Naive B cell (primary cell): ENCODE results near the gene ZNF669. TPM values are rescaled to one million over a fixed set of nuclear protein-coding genes. Genes with fewer than 3 reads are reported as not detected.

Experiments
- ATAC-seq, 2 donors: fragments of 150-1000 bp; cut with Tn5 transposase; 2 replicates each; pipeline ENCODE4 v1.10.0; 2021; ENCODE audit warnings: low read depth in 2 of 2, mild to moderate bottlenecking in 2 of 2, moderate library complexity in 2 of 2
- DNase-seq: peaks from one replicate; pipeline ENCODE4 v3.0.0; 2022
- H3K27ac Mint-ChIP-seq, 6 donors: one replicate each; pipeline ENCODE4 v1.8.0; 2020 to 2022; ENCODE audit warnings: mild to moderate bottlenecking in 6 of 6, mixed read lengths in 6 of 6, moderate library complexity in 5 of 6, inconsistent platforms in 2 of 6
- H3K27me3 Mint-ChIP-seq, 3 donors: one replicate each; pipeline ENCODE4 v1.8.0; 2021 to 2022; ENCODE audit warnings: mixed read lengths in 3 of 3, mild to moderate bottlenecking in 1 of 3
- H3K36me3 Mint-ChIP-seq, 2 donors: one replicate each; pipeline ENCODE4 v1.8.0; 2020 to 2022; ENCODE audit warnings: mixed read lengths in 2 of 2, inconsistent platforms in 1 of 2, mild to moderate bottlenecking in 1 of 2
- H3K4me1 Mint-ChIP-seq, 3 donors: one replicate each; pipeline ENCODE4 v1.8.0; 2020 to 2022; ENCODE audit warnings: mixed read lengths in 3 of 3, inconsistent platforms in 1 of 3, mild to moderate bottlenecking in 1 of 3, moderate library complexity in 1 of 3
- H3K4me3 Mint-ChIP-seq, 8 donors: one replicate each; pipeline ENCODE4 v1.8.0; 2020 to 2022; ENCODE audit warnings: mild to moderate bottlenecking in 8 of 8, mixed read lengths in 8 of 8, moderate library complexity in 8 of 8, inconsistent platforms in 2 of 8
- H3K9me3 Mint-ChIP-seq, 7 donors: one replicate each; pipeline ENCODE4 v1.8.0; 2020 to 2022; ENCODE audit warnings: mixed read lengths in 7 of 7, mild to moderate bottlenecking in 5 of 7, inconsistent platforms in 2 of 7, moderate library complexity in 1 of 7
- polyA plus RNA-seq, 6 donors: library from polyadenylated mRNA; unstranded; fragments of 300-500 nt; fragmentation: Illumina TruSeq; gene quantifications; one replicate each; pipeline ENCODE4 v1.2.3, GENCODE V29; 2021; ENCODE audit warnings: low read depth in 6 of 6

Gene ZNF669
- polyA plus RNA-seq, 6 donors from 2014 or later = 40.1 to 82.0 (median 63.6) TPM

DNA sequence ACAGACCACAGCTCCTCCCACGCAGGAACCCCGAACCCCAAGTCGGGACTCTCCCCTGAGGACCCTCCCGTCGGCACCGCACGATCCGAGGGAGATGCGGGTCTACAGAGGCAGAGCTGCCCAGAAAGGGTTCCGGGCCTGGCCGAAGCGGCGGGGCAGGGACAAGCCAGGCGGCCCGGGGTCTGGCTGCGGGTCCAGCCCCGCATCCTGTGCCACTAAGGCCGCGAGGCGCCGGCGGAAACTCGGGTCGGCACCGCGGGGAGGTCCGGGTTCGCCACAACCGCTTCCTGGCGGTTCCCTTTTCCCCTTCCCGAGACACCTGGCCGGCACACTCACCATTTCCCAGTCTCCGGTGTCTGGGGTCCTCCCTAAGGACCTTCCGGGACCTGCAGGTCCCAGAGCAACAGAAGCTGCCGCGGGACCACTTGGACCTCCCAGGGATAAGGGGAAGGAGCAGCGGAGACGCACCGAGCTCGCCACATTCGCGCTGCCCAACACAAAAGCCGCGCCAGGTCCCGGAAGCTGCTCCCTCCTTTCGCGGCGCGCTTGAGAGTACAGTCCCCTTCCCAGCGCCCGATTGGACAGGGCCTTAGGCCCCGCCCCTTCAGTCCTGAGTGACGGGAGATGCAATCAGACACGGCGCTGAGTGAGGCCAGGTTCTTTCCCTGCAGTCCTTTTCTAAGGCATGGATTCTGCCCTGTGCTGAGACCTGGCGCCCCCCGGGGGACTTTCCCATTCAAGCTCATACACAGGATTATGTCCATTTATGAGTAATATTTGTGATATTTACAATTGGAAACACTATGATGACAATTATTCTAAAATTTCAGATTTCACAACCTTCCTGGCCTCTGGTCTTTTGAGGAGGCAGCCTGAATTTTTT lies 25.7 kb downstream of the ZNF669 start, which contains the start of gene ZNF670:
Gene ZNF670, minus strand, starts transcription at position 554 of the 883 bp plus-strand sequence. Its CDS starts 215 bp downstream, at position 339.
- Mint-ChIP-seq H3K4me3 (peak within 1 kb of the TSS; percentile 95 to 98 (median 96)), H3K9me3 (peaks cover 0 to 5% (median 0%) of the 10 kb centered on the region in 7 donors), H3K36me3 (peaks cover 0 to 5% of the 10 kb centered on the region in 2 donors), H3K4me1 (peaks cover 32 to 39% (median 37%) of the 10 kb centered on the region in 3 donors), H3K27ac (peak within 1 kb of the TSS; percentile 65 to 96 (median 92)), H3K27me3 (peaks cover 0 to 9% (median 8%) of the 10 kb centered on the region in 3 donors)
- DNase-seq = peak; percentile 77
- peak; percentile 90 to 91 for ATAC-seq

DNA sequence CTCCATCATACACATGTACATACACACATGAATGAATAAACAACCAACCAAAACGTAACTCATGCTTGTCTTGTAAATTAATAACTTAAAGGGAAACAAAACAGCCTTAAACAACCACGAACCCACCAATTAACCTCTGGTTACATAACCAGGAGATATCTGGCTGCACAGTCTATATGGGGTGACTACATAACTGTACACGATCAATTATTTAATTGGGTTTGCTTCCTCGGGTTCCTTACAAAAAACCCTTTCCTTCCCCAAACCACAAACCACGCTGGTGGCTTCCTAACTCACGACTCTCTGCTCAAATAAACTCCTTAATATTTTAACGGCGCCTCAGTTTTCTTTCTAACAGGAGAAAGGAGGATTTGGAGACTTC lies 26.3 kb downstream of the ZNF669 start:
- Mint-ChIP-seq H3K4me3 (peak overlapping the region; percentile 95 to 98 (median 96)), H3K27me3 (peaks cover 0 to 8% (median 3%) of the 10 kb centered on the region in 3 donors), H3K27ac (peak overlapping the region in 5 of 6 donors; percentile 66 to 92 (median 80)), H3K36me3 (peaks cover 0 to 5% of the 10 kb centered on the region in 2 donors), H3K9me3 (peaks cover 0 to 5% (median 0%) of the 10 kb centered on the region in 7 donors), H3K4me1 (peaks cover 33 to 40% (median 37%) of the 10 kb centered on the region in 3 donors)
- DNase-seq (no peak), ATAC-seq (peak; percentile 6 to 10)

DNA sequence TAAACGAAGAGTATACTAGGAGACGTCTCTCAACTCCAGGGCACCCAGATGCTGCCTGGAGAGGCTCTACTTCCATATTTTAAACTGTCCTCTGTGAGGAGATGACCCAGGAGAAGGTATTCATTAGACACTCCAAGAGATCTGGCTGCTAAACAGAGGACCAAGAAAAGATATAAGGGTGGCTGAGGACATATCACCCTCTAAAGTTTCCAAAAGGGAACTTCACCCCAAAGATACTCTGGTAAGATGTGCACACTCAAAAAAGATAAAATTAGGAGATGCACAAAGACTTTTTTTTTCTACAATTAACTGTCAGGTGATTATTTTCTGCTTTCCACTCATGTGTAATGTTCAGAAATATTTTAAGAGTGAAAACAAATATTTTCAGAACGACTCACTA lies 26.9 kb downstream of the ZNF669 start:
- peak overlapping the region in 4 of 6 donors; percentile 50 to 92 (median 73) for H3K27ac Mint-ChIP-seq
- peaks cover 0 to 5% of the 10 kb centered on the region in 2 donors for H3K36me3 Mint-ChIP-seq
- no peak for ATAC-seq
- H3K27me3 Mint-ChIP-seq = peaks cover 0 to 3% (median 0%) of the 10 kb centered on the region in 3 donors
- peak overlapping the region; percentile 7 to 98 (median 96) for H3K4me3 Mint-ChIP-seq
- H3K9me3 Mint-ChIP-seq = peaks cover 0 to 3% (median 0%) of the 10 kb centered on the region in 7 donors
- peaks cover 33 to 40% (median 37%) of the 10 kb centered on the region in 3 donors for H3K4me1 Mint-ChIP-seq
- no peak for DNase-seq

DNA sequence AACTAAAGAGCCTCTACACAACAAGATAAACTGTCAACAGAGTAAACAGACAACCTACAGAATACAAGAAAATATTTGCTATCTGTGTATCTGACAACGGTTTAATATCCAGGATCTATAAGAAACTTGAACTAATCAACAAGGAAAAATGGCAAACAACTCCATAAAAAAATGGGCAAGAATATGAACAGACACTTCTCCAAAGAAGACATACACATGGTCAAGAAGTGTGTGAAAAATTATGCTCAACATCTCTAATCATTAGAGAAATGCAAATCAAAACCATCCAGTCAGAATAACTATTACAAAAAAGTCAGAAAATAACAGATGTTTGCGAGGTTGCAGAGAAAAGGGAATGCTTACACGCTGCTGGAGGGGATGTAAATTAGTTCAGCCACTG lies 33.5 kb downstream of the ZNF669 start:
- DNase-seq (no peak), ATAC-seq (no peak)
- no peak overlapping the region for H3K4me3 Mint-ChIP-seq
- H3K9me3 Mint-ChIP-seq = peaks cover 8 to 37% (median 18%) of the 10 kb centered on the region in 7 donors
- H3K27me3 Mint-ChIP-seq = no peaks in the 10 kb centered on the region
- H3K4me1 Mint-ChIP-seq = peaks cover 11 to 24% (median 20%) of the 10 kb centered on the region in 3 donors
- H3K36me3 Mint-ChIP-seq = peaks cover 10 to 15% of the 10 kb centered on the region in 2 donors
- no peak overlapping the region for H3K27ac Mint-ChIP-seq

DNA sequence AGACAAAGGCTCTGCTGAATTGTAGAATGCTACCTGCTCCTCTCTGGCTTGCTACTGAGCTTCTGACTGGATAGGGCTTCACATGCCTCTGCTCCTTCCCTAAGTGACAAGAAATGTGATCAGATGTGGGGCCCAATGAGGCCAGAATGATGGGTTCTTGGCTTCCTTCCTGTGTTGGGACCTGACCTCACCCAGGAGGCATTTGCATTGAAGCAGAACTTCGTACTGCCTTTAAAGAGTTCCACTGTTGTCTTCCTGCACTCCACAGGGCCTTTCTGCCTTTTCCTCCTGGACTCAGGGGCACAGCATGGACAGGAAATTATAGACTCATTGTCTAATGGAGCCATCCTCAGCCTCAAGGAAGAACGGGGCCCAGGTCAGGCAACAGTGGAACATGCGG lies 39.9 kb downstream of the ZNF669 start:
- Mint-ChIP-seq H3K27me3 (no peaks in the 10 kb centered on the region), H3K4me3 (no peak overlapping the region), H3K27ac (no peak overlapping the region), H3K9me3 (peaks cover 3 to 47% (median 31%) of the 10 kb centered on the region in 7 donors), H3K36me3 (peaks cover 17 to 33% of the 10 kb centered on the region in 2 donors), H3K4me1 (peaks cover 13 to 22% (median 15%) of the 10 kb centered on the region in 3 donors)
- DNase-seq (no peak), ATAC-seq (no peak)

DNA sequence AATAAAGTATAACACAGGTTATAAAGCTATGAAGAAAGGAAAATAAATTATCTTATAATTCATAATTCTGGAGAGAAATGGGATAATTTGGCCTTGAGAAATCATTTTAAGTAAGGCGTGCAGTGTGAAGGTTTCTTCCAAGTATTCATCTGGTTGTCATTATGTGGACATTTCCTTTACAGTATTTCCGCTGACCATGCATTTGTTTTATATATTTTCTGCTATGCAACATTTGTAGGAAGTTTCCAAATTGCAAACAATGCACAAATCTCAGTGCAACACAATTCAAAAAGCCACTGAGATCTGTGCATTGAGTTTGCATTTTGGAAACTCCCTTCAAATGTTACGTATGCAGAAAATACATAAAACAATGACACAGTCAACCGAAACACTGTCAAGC lies 43.4 kb downstream of the ZNF669 start:
- Mint-ChIP-seq H3K27me3 (no peaks in the 10 kb centered on the region), H3K27ac (no peak overlapping the region), H3K9me3 (peaks cover 5 to 67% (median 53%) of the 10 kb centered on the region in 7 donors), H3K4me3 (no peak overlapping the region), H3K36me3 (peaks cover 38 to 49% of the 10 kb centered on the region in 2 donors), H3K4me1 (peaks cover 10 to 27% (median 17%) of the 10 kb centered on the region in 3 donors)
- ATAC-seq = no peak
- no peak for DNase-seq

DNA sequence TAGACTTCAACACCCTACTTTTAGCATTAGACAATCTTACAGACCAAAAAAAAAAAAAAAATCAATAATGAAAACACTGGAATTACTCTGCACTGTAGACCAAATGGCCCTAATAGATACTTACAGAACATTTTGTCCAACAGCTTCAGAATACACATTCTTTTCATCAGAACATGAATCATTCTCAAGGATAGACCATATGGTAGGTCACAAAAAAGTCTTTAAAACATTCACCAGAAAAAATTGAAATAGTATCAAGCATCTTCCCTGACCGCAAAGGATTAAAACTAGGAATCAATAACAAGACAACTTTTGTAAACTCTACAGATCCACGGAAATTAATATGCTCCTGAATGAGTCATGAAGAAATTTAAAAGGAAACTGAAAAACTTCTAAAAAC lies 48.1 kb downstream of the ZNF669 start:
- peaks cover 38 to 62% of the 10 kb centered on the region in 2 donors for H3K36me3 Mint-ChIP-seq
- no peaks in the 10 kb centered on the region for H3K27me3 Mint-ChIP-seq
- no peak overlapping the region for H3K4me3 Mint-ChIP-seq
- ATAC-seq (no peak), DNase-seq (no peak)
- H3K9me3 Mint-ChIP-seq = peaks cover 9 to 89% (median 81%) of the 10 kb centered on the region in 7 donors
- peaks cover 4 to 22% (median 12%) of the 10 kb centered on the region in 3 donors for H3K4me1 Mint-ChIP-seq
- H3K27ac Mint-ChIP-seq = no peak overlapping the region

DNA sequence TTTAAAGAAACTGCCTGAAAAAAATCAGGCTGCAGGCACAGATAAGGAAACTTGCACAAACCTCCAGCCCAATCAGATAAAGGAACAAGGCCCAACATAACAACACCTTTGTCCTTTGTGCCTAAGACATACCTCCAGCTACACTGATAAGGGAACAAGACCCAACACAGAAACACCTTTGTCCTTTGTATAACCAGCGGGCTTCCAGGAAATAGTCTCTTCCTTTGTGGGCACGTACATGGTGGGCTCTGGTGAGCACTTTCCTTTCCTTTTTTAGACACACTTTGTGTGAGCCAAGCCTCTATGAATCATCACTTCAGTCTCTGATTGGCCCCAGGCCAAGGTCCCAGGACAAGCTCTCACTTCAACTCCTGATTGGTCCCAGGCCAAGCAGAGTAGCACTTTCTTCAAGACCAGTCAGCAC lies 49.2 kb downstream of the ZNF669 start:
- Mint-ChIP-seq H3K4me3 (peak overlapping the region in 1 of 8 donors; percentile 47), H3K4me1 (peaks cover 4 to 22% (median 12%) of the 10 kb centered on the region in 3 donors), H3K27me3 (no peaks in the 10 kb centered on the region), H3K27ac (no peak overlapping the region), H3K9me3 (peaks cover 13 to 93% (median 85%) of the 10 kb centered on the region in 7 donors), H3K36me3 (peaks cover 43 to 56% of the 10 kb centered on the region in 2 donors)
- ATAC-seq (no peak), DNase-seq (no peak)

Other genes with a start within 250 kb of the ZNF669 start
- 10 to 100 TPM in 4 of 6 donors, 1 to 10 TPM in 2; 6.5 to 20.1 (median 11.1) TPM for gene AHCTF1, start 172.4 kb downstream of the ZNF669 start, polyA plus RNA-seq
- gene ZNF695, start 96.3 kb downstream of the ZNF669 start, polyA plus RNA-seq = under 1 TPM in 1 of 6 donors, not detected in 5; 0.08 TPM
- 1 to 10 TPM; 1.8 to 5.0 (median 3.7) TPM for gene ZNF670, start 25.5 kb downstream of the ZNF669 start, polyA plus RNA-seq
- gene ZNF124, start 67.7 kb upstream of the ZNF669 start, polyA plus RNA-seq = 10 to 100 TPM in 5 of 6 donors, 1 to 10 TPM in 1; 7.9 to 17.5 (median 10.6) TPM
- gene VN1R5, start 151.7 kb upstream of the ZNF669 start, polyA plus RNA-seq = not detected
- 1 to 10 TPM; 2.8 to 6.6 (median 4.6) TPM for gene ZNF496, start 227.5 kb upstream of the ZNF669 start, polyA plus RNA-seq